GM13977 (cell line): Measurements from ENCODE around the gene MRPS23.

Experiments
- DNase-seq: peaks from one replicate; pipeline ENCODE4 v3.0.0; 2012; ENCODE audit warnings: low spot score
- in situ Hi-C: fragments of 300-500 bp; cut with MboI; formaldehyde crosslinking; loops from one replicate; pipeline ENCODE4 v1.12.0; 2022; ENCODE audit warnings: low sequenced_read_pairs, low pct_unique_long_range_greater_than_20kb, mixed read lengths, inconsistent platforms; ENCODE audit not compliant: unreplicated experiment
- TF ChIP-seq, protein P1 (sequence below): IDR thresholded peaks from 2 replicates; pipeline ENCODE4 v1.5.1; 2012; ENCODE audit warnings: mild to moderate bottlenecking, control low read depth; ENCODE audit not compliant: insufficient read depth; ENCODE audit errors: extremely low read depth, missing control alignments

MRPS23 gene

DNA sequence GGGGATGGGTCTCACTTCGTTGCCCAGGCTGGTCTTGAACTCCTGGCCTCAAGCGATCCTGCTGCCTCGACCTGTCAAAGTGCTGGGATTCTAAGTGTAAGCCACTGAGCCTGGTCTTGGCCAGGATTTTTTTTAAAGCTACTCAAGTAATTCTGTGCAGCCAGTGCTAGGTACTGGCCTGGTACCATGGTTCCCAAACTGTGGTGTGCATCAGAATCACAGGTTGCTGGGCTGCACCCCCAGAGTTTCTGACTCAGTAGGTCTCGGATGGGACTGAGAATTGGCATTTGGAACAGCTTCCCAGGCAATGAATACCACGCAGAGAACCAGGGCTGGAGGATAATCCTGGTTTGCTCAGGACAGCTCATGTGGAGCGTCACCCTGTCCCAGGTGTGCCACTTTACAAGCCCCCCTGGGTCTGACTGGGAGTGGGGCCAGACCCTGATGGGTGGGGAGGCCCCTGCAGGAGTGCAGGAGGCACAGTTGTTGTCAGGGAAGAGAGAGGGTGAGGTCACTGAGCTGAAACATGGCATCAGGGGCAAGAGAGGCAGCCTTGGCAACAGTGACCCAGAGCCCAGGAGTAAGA is 10.7 kb upstream of the MRPS23 start:
- TF ChIP-seq, protein P1, sequence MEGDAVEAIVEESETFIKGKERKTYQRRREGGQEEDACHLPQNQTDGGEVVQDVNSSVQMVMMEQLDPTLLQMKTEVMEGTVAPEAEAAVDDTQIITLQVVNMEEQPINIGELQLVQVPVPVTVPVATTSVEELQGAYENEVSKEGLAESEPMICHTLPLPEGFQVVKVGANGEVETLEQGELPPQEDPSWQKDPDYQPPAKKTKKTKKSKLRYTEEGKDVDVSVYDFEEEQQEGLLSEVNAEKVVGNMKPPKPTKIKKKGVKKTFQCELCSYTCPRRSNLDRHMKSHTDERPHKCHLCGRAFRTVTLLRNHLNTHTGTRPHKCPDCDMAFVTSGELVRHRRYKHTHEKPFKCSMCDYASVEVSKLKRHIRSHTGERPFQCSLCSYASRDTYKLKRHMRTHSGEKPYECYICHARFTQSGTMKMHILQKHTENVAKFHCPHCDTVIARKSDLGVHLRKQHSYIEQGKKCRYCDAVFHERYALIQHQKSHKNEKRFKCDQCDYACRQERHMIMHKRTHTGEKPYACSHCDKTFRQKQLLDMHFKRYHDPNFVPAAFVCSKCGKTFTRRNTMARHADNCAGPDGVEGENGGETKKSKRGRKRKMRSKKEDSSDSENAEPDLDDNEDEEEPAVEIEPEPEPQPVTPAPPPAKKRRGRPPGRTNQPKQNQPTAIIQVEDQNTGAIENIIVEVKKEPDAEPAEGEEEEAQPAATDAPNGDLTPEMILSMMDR, result no peak
- in situ Hi-C loops, result no loop called here
- peak; percentile 15 for DNase-seq

DNA sequence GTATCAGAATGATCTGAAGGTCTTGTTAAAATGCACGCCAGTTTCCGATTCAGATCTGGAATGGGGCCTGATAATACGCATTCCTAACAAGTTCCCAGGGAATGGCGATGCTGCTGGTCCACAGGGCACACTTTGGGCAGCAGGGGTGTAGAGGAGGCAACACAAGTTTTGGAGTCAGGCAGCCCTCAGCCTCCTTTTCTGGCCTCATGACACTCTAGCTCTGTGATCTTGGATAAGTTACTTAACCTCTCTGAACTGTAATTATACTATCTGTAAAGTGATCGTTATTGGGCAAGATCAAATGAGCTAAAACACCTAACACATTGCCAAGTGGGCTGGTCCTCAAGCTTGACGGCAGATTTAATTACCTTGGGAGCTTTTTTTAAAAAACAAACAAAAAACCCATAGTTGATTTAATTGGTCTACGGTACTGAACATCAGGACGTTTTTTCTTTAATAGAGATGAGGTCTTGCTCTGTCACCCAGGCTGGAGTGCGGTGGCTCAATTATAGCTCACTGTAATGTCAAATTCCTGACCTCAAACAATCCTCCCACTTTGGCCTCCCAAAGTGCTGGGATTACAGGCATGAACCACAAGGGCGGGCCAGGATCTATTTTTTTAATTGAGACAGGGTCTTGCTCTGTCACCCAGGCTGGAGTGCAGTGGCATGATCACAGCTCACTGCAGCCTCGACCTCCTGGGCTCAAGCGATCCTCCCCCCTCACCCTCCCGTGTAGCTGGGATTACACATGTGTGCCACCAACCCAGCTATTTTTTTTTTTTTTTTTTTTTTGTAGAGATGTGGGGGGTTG is 10.0 kb upstream of the MRPS23 start:
- DNase-seq, result no peak
- in situ Hi-C loops, result loop anchor here (10.0 kb wide), 2 partner anchors 145 to 245 kb away; partner anchors contain the start of gene SRSF1
- TF ChIP-seq, protein P1, result no peak

DNA sequence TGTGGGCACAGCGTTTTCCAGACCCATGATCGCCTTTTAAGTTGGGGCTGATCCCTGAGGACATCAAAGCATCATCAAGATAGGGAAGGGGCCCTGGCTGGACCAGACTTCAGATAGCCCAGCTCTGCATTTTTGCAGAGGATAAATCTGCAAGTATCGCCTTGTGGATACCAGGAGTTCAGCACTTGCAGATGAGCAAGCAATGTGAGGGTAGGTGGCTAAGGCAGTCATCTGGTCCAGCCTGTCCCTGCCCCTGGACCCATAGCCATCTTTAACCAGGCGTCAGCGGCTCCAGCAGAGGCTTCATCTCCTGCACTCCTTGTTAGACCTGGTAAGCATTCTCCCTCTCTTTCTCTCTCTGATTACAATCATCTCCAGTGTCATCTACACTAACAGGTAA is 9.0 kb upstream of the MRPS23 start:
- in situ Hi-C loops, result loop anchor here (10.0 kb wide), 2 partner anchors 146 to 246 kb away; partner anchors contain the start of gene SRSF1
- DNase-seq, result no peak
- TF ChIP-seq, protein P1, result no peak

DNA sequence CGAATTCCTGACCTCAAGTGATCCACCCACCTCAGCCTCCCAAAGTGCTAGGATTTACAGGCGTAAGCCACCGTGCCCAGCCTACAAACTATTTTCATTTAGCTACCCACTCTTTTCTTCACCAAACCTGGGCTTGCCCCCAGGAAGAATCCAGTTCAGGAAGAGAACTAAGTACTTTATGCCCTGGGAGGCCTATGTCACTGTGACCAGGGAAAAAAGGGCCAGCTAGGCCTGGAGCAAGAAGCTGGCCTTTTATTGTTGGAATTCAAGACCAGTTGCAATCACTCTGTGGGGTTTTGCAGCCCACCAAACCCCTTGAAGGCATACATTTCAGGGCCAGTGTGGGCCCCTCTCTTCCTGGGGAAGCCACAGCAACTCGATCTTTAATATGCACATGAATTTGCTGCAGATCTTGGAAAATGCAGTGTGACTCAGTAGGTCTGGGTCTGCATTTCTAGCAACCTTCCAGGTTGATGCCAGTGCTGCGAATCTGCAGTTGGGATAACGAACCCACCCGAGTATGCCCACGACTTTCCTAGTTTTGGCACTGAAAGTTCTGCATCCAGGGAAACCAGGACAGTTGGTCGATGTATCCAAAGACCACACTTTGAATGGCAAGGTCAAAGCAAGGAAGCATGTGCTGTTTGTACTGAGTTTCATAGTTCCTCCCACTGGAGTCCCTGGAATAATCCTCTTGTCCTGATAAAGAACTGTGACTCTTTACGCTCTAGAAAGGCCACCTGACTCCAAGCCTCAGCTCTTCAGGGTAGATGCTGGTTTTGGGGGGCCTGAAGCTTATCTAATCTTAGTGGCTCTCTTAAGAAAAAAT is 7.2 kb upstream of the MRPS23 start:
- in situ Hi-C loops, result loop anchor here (10.0 kb wide), 2 partner anchors 148 to 248 kb away; partner anchors contain the start of gene SRSF1
- no peak for DNase-seq
- TF ChIP-seq, protein P1, result no peak

DNA sequence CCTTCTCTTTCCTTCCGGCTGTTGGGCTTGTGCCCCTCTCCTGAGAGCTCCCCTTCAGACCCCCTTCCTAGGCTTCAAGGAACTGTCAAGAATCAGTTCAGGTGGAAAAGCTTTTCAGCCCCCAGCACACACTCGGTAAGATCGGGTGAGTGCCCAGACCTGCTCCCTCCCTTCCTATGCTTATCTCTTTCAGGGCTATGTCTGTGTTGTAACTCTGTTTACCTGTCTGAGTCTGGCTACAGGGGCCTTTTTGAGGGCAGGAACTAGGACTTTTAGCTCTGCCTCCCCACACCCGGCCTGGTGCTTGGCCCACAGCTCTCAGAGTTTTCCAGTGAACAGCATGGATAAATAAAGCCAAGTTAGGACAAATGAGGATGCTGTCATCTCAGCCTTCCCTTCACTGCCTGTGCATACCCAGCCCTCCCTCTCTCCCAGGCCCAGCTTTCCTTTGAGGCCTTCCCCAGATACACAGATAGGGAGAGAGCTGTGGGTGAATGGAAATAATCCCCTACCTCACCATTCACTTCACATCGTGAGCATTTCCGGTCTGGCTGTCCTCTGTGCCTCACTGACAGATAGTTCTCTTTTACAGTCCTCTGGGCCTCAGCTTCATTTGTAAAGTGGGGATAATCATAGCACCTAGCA is 5.7 kb upstream of the MRPS23 start:
- no peak for DNase-seq
- in situ Hi-C loops, result loop anchor here (10.0 kb wide), 2 partner anchors 149 to 249 kb away; partner anchors contain the start of gene SRSF1
- TF ChIP-seq, protein P1, result no peak

DNA sequence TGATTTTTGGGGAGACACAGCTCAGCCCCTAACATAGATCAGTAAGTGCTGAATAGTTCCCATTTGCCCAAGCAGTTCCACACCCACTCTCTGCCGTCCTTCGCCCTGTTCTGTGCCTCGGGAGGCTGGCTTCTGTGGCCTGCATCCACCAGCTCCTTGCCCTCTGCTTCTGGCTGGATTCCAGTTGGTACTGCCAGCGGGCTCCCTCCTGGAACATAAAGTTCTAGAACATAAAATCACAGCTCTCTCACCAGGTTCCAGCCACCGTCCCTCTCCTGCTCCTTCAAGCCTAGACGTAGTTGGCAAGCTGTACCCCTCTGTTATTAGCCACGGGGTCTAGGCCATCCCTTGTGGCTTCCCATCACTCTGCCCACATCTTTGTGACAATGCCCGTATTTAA is 3.9 kb upstream of the MRPS23 start:
- no peak for DNase-seq
- TF ChIP-seq, protein P1, result no peak
- in situ Hi-C loops, result loop anchor here (10.0 kb wide), 2 partner anchors 151 to 251 kb away; partner anchors contain the start of gene SRSF1
